ENCODE data around the gene KLK2. TPM values are rescaled to one million over a fixed set of nuclear protein-coding genes. Genes with fewer than 3 reads are reported as not detected.

Gene KLK2
- total RNA-seq, 4 donors from 2014 or later = not detected

- H3K4me3 ChIP-seq = no peak overlapping the region
- H3K4me1 ChIP-seq = peaks cover 0 to 14% (median 5%) of the 10 kb centered on the region in 3 donors
- H3K36me3 ChIP-seq = no peaks in the 10 kb centered on the region
- H3K9me3 ChIP-seq = no peaks in the 10 kb centered on the region
- no peak overlapping the region for H3K27ac ChIP-seq
- TF ChIP-seq POLR2AphosphoS5 (IDR thresholded peaks at IDR 0.05) (no peak), POLR2A (IDR thresholded peaks at IDR 0.05) (no peak), EP300 (IDR thresholded peaks at IDR 0.05) (no peak), CTCF (IDR thresholded peaks at IDR 0.05) (no peak)
- WGBS, 2 donors (ENCODE audit: low coverage in 1 of 2) = 92 to 96% methylated on average over 2 to 6 of the region's 6 CpGs
- ATAC-seq = no peak
- peaks cover 93% of the 10 kb centered on the region for H3K27me3 ChIP-seq
Measured at GRCh38 chr19:50833802-50834167, 39.5 kb upstream of the KLK2 start.

- peak overlapping the region; percentile 12 to 49 for H3K4me3 ChIP-seq
- H3K27me3 ChIP-seq = peaks cover 85% of the 10 kb centered on the region
- peak; percentile 5 for ATAC-seq
- H3K4me1 ChIP-seq = peaks cover 0 to 14% (median 5%) of the 10 kb centered on the region in 3 donors
- H3K36me3 ChIP-seq = no peaks in the 10 kb centered on the region
- no peaks in the 10 kb centered on the region for H3K9me3 ChIP-seq
- H3K27ac ChIP-seq = peak overlapping the region in 1 of 4 donors; percentile 39
- 0 to 56% methylated on average over 1 to 6 of the region's 13 CpGs for WGBS, 2 donors (ENCODE audit: low coverage in 1 of 2)
- no peak for TF ChIP-seq POLR2AphosphoS5 (IDR thresholded peaks at IDR 0.05)
- TF ChIP-seq EP300 (IDR thresholded peaks at IDR 0.05) = no peak
- no peak for TF ChIP-seq CTCF (IDR thresholded peaks at IDR 0.05)
- no peak for TF ChIP-seq POLR2A (IDR thresholded peaks at IDR 0.05)
Measured at GRCh38 chr19:50835103-50835784, 38.0 kb upstream of the KLK2 start.

- 8 to 27% methylated on average over 4 to 19 of the region's 67 CpGs for WGBS, 2 donors (ENCODE audit: low coverage in 1 of 2)
- no peak for TF ChIP-seq CTCF (IDR thresholded peaks at IDR 0.05)
- TF ChIP-seq POLR2A (IDR thresholded peaks at IDR 0.05) = no peak
- no peak for TF ChIP-seq EP300 (IDR thresholded peaks at IDR 0.05)
- no peak for TF ChIP-seq POLR2AphosphoS5 (IDR thresholded peaks at IDR 0.05)
- peak; percentile 90 for ATAC-seq
- Histone ChIP-seq H3K27ac (peak overlapping the region in 1 of 4 donors; percentile 39), H3K9me3 (no peaks in the 10 kb centered on the region), H3K27me3 (peaks cover 78% of the 10 kb centered on the region), H3K4me1 (peaks cover 0 to 14% (median 5%) of the 10 kb centered on the region in 3 donors), H3K36me3 (no peaks in the 10 kb centered on the region), H3K4me3 (peak overlapping the region; percentile 12 to 49)
Measured at GRCh38 chr19:50835785-50836542, 37.3 kb upstream of the KLK2 start.

- WGBS, 2 donors (ENCODE audit: low coverage in 1 of 2) = 35 to 46% methylated on average over 7 to 14 of the region's 19 CpGs
- no peak for ATAC-seq
- Histone ChIP-seq H3K4me1 (peaks cover 0 to 14% (median 5%) of the 10 kb centered on the region in 3 donors), H3K27ac (no peak overlapping the region), H3K36me3 (no peaks in the 10 kb centered on the region), H3K9me3 (peaks cover 0 to 2% (median 0%) of the 10 kb centered on the region in 3 donors), H3K27me3 (peaks cover 71% of the 10 kb centered on the region), H3K4me3 (no peak overlapping the region)
- no peak for TF ChIP-seq POLR2AphosphoS5 (IDR thresholded peaks at IDR 0.05)
- no peak for TF ChIP-seq POLR2A (IDR thresholded peaks at IDR 0.05)
- TF ChIP-seq EP300 (IDR thresholded peaks at IDR 0.05) = no peak
- TF ChIP-seq CTCF (IDR thresholded peaks at IDR 0.05) = no peak
Measured at GRCh38 chr19:50836543-50837195, 36.6 kb upstream of the KLK2 start.

All from gastroesophageal sphincter (tissue), 4 donors.